Endodermal cell (in vitro differentiated cells): ENCODE data around the gene AMPD1. TPM values are rescaled to one million over a fixed set of nuclear protein-coding genes. Genes with fewer than 3 reads are reported as not detected.

Experiments used
- DNase-seq: peaks from one replicate; pipeline ENCODE4 v3.0.0-alpha.2; 2017
- H3K27ac ChIP-seq: 2 replicates; pipeline ENCODE4 v1.5.1; 2013; ENCODE audit warnings: mild to moderate bottlenecking, low read depth, low read length, moderate library complexity
- H3K27me3 ChIP-seq: 2 replicates; pipeline ENCODE4 v1.6.1; 2013; ENCODE audit warnings: mild to moderate bottlenecking, low read length, moderate library complexity; ENCODE audit not compliant: insufficient read depth, control insufficient read depth, poor library complexity, severe bottlenecking
- H3K36me3 ChIP-seq: 2 replicates; pipeline ENCODE4 v1.7.0; 2013; ENCODE audit warnings: mild to moderate bottlenecking, low read length, moderate library complexity; ENCODE audit not compliant: control insufficient read depth, insufficient read depth
- H3K4me1 ChIP-seq: one replicate; pipeline ENCODE4 v1.7.0; 2013; ENCODE audit warnings: low read length; ENCODE audit not compliant: control insufficient read depth, insufficient read depth
- H3K4me3 ChIP-seq: 2 replicates; pipeline ENCODE4 v1.5.1; 2013; ENCODE audit warnings: mild to moderate bottlenecking, low read length, moderate library complexity
- H3K9ac ChIP-seq: 2 replicates; pipeline ENCODE4 v1.6.1; 2013; ENCODE audit warnings: mild to moderate bottlenecking, low read length, moderate library complexity; ENCODE audit not compliant: poor library complexity, severe bottlenecking; ENCODE audit errors: extremely low read depth
- H3K9me3 ChIP-seq: 2 replicates; pipeline ENCODE4 v1.6.1; 2013; ENCODE audit warnings: mild to moderate bottlenecking, low read length, moderate library complexity; ENCODE audit not compliant: control insufficient read depth
- H3K27ac Mint-ChIP-seq: 2 replicates; pipeline ENCODE4 v1.8.0; 2020; ENCODE audit warnings: mixed read lengths
- H3K27me3 Mint-ChIP-seq: 2 replicates; pipeline ENCODE4 v1.8.0; 2021; ENCODE audit warnings: mild to moderate bottlenecking, mixed read lengths; ENCODE audit not compliant: insufficient read depth
- H3K36me3 Mint-ChIP-seq: 2 replicates; pipeline ENCODE4 v1.8.0; 2020; ENCODE audit warnings: low read depth, mixed read lengths
- H3K4me1 Mint-ChIP-seq: 2 replicates; pipeline ENCODE4 v1.8.0; 2020; ENCODE audit warnings: mixed read lengths
- H3K4me3 Mint-ChIP-seq: 2 replicates; pipeline ENCODE4 v1.8.0; 2020; ENCODE audit warnings: mild to moderate bottlenecking, moderate library complexity, mixed read lengths
- H3K9me3 Mint-ChIP-seq: 2 replicates; pipeline ENCODE4 v1.8.0; 2020; ENCODE audit warnings: mild to moderate bottlenecking, mixed read lengths
- CTCF ChIP-seq: fragments of 200-600 bp; sonication (generic); conservative IDR thresholded peaks from 2 replicates; pipeline ENCODE4 v1.5.0; 2021; ENCODE audit warnings: antibody characterized with exemption, mild to moderate bottlenecking
- WGBS, 2 experiments: methylation state at CpG; one replicate each; pipeline versions ENCODE4 v1.1.5 to v1.1.7; 2013; ENCODE audit warnings: missing lambda C conversion rate in 2 of 2, mixed read lengths in 1 of 2; ENCODE audit not compliant: insufficient coverage in 1 of 2, insufficient read length in 1 of 2; 5-methylcytosine and 5-hydroxymethylcytosine counted together
- total RNA-seq, 2 donors: library from RNA; stranded (reverse); fragmentation: NEBNext Ultra II Directional in 1 of 2; extraction: Animal tissue kit (Norgen Biotek cat#: 25700) in 1 of 2; gene quantifications; 2 replicates in 1 of 2; 3 replicates in 1 of 2; pipeline ENCODE4 v1.2.1, GENCODE V29; 2021

The AMPD1 gene
- total RNA-seq, 2 donors from 2014 or later: not detected

GRCh38 chr1:114723457-114723856, 28.1 kb upstream of the AMPD1 start:
- peaks cover 90% of the 10 kb centered on the region for H3K36me3 Mint-ChIP-seq
- H3K9ac ChIP-seq: no peak overlapping the region
- H3K4me3 ChIP-seq: no peak overlapping the region
- no peaks in the 10 kb centered on the region for H3K4me1 ChIP-seq
- peaks cover 4% of the 10 kb centered on the region for H3K4me1 Mint-ChIP-seq
- H3K27ac ChIP-seq: no peak overlapping the region
- no peaks in the 10 kb centered on the region for H3K27me3 Mint-ChIP-seq
- no peak for DNase-seq
- no peaks in the 10 kb centered on the region for H3K27me3 ChIP-seq
- H3K36me3 ChIP-seq: peaks cover 100% of the 10 kb centered on the region
- H3K27ac Mint-ChIP-seq: no peak overlapping the region
- H3K9me3 Mint-ChIP-seq: no peaks in the 10 kb centered on the region
- TF ChIP-seq CTCF: no peak
- 0% methylated on average over 1 of the region's 1 CpG; no CpG with 5 or more reads in 1 of the 2 experiments for WGBS, 2 experiments
- no peak overlapping the region for H3K4me3 Mint-ChIP-seq
- H3K9me3 ChIP-seq: no peaks in the 10 kb centered on the region

- peaks cover 5% of the 10 kb centered on the region for H3K4me1 ChIP-seq
- DNase-seq: no peak
- no peak overlapping the region for H3K27ac Mint-ChIP-seq
- no peaks in the 10 kb centered on the region for H3K9me3 Mint-ChIP-seq
- H3K27me3 ChIP-seq: no peaks in the 10 kb centered on the region
- peaks cover 91% of the 10 kb centered on the region for H3K36me3 ChIP-seq
- H3K9ac ChIP-seq: no peak overlapping the region
- peaks cover 13% of the 10 kb centered on the region for H3K4me1 Mint-ChIP-seq
- H3K4me3 ChIP-seq: no peak overlapping the region
- no peaks in the 10 kb centered on the region for H3K9me3 ChIP-seq
- no peak overlapping the region for H3K4me3 Mint-ChIP-seq
- TF ChIP-seq CTCF: no peak
- H3K36me3 Mint-ChIP-seq: peaks cover 74% of the 10 kb centered on the region
- H3K27ac ChIP-seq: no peak overlapping the region
- H3K27me3 Mint-ChIP-seq: no peaks in the 10 kb centered on the region
- WGBS, 2 experiments: 80 to 95% methylated on average over 1 to 4 of the region's 4 CpGs
Observed at GRCh38 chr1:114720492-114720891, 25.1 kb upstream of the AMPD1 start.

GRCh38 chr1:114719424-114719787, 24.1 kb upstream of the AMPD1 start:
- DNase-seq: no peak
- Mint-ChIP-seq H3K36me3 (peaks cover 64% of the 10 kb centered on the region), H3K9me3 (no peaks in the 10 kb centered on the region), H3K4me3 (no peak overlapping the region), H3K4me1 (peaks cover 11% of the 10 kb centered on the region), H3K27ac (no peak overlapping the region), H3K27me3 (no peaks in the 10 kb centered on the region)
- 96% methylated on average over 3 of the region's 3 CpGs; no CpG with 5 or more reads in 1 of the 2 experiments for WGBS, 2 experiments
- H3K9me3 ChIP-seq: no peaks in the 10 kb centered on the region
- no peak overlapping the region for H3K27ac ChIP-seq
- H3K9ac ChIP-seq: no peak overlapping the region
- no peak for TF ChIP-seq CTCF
- no peak overlapping the region for H3K4me3 ChIP-seq
- H3K4me1 ChIP-seq: peaks cover 5% of the 10 kb centered on the region
- no peaks in the 10 kb centered on the region for H3K27me3 ChIP-seq
- H3K36me3 ChIP-seq: peaks cover 84% of the 10 kb centered on the region
